HFFc6 (cell line): ENCODE measurements around the gene SLC32A1. TPM values are rescaled to one million over a fixed set of nuclear protein-coding genes. Genes with fewer than 3 reads are reported as not detected.
A peak's percentile ranks its signal among the peaks of the same experiment; 100 is the strongest.

ENCODE experiments used
- DNase-seq: peaks from one replicate; pipeline ENCODE4 v3.0.0-alpha.2; 2018
- H3K27ac Mint-ChIP-seq: 2 replicates; pipeline ENCODE4 v1.8.0; 2020; ENCODE audit warnings: mild to moderate bottlenecking, mixed read lengths
- H3K27me3 Mint-ChIP-seq: 2 replicates; pipeline ENCODE4 v1.8.0; 2021; ENCODE audit warnings: mild to moderate bottlenecking, moderate library complexity, mixed read lengths; ENCODE audit not compliant: insufficient read depth
- H3K36me3 Mint-ChIP-seq: 2 replicates; pipeline ENCODE4 v1.8.0; 2021; ENCODE audit warnings: low read depth, mixed read lengths
- H3K4me1 Mint-ChIP-seq: 2 replicates; pipeline ENCODE4 v1.8.0; 2020; ENCODE audit warnings: low read depth, mixed read lengths
- H3K4me3 Mint-ChIP-seq: 2 replicates; pipeline ENCODE4 v1.8.0; 2020; ENCODE audit warnings: mild to moderate bottlenecking, moderate library complexity, mixed read lengths
- H3K9me3 Mint-ChIP-seq: 2 replicates; pipeline ENCODE4 v1.8.0; 2020; ENCODE audit warnings: mild to moderate bottlenecking, mixed read lengths
- CTCF ChIP-seq: fragments of 200-600 bp; sonication (generic); IDR thresholded peaks from 2 replicates; pipeline ENCODE4 v1.5.0; 2021; ENCODE audit warnings: antibody characterized with exemption, mild to moderate bottlenecking
- total RNA-seq, 6 experiments: library from RNA; stranded (reverse); fragmentation: NEBNext Ultra II Directional; extraction: Animal tissue kit (Norgen Biotek cat#: 25700); gene quantifications; 2 replicates in 1 of 6; 3 replicates in 5 of 6; pipeline ENCODE4 v1.2.3, GENCODE V29; 2021

The SLC32A1 gene
- total RNA-seq, 6 experiments from 2014 or later, result not detected

GRCh38 chr20:38751360-38751976 lies 27.2 kb downstream of the SLC32A1 start:
- peaks cover 13% of the 10 kb centered on the region; the same call in 1 of the 2 replicates for H3K36me3 Mint-ChIP-seq

GRCh38 chr20:38752029-38752428 lies 27.7 kb downstream of the SLC32A1 start:
- no peak for TF ChIP-seq CTCF

More at GRCh38 chr20:38751360-38751976, 27.2 kb downstream of the SLC32A1 start:
- peaks cover 23% of the 10 kb centered on the region for H3K4me1 Mint-ChIP-seq
- peak; percentile 82 for TF ChIP-seq CTCF
- no peaks in the 10 kb centered on the region for H3K9me3 Mint-ChIP-seq
- no peaks in the 10 kb centered on the region for H3K27me3 Mint-ChIP-seq
- no peak overlapping the region for H3K27ac Mint-ChIP-seq
- DNase-seq, result no peak
- H3K4me3 Mint-ChIP-seq, result no peak overlapping the region

GRCh38 chr20:38754924-38755323 lies 30.6 kb downstream of the SLC32A1 start:
- Mint-ChIP-seq H3K27ac (no peak overlapping the region), H3K4me3 (no peak overlapping the region), H3K4me1 (0 out of 2 replicates have a peak, but pooled peaks cover 4% of the 10 kb centered on the region), H3K27me3 (no peaks in the 10 kb centered on the region), H3K36me3 (peaks cover 16% of the 10 kb centered on the region; the same call in 1 of the 2 replicates), H3K9me3 (no peaks in the 10 kb centered on the region)
- no peak for DNase-seq
- TF ChIP-seq CTCF, result no peak

More at GRCh38 chr20:38752029-38752428, 27.7 kb downstream of the SLC32A1 start:
- H3K4me3 Mint-ChIP-seq, result no peak overlapping the region
- DNase-seq, result no peak
- peaks cover 23% of the 10 kb centered on the region for H3K4me1 Mint-ChIP-seq
- H3K27ac Mint-ChIP-seq, result no peak overlapping the region
- no peaks in the 10 kb centered on the region for H3K27me3 Mint-ChIP-seq
- no peaks in the 10 kb centered on the region for H3K9me3 Mint-ChIP-seq
- H3K36me3 Mint-ChIP-seq, result peaks cover 14% of the 10 kb centered on the region; the same call in 1 of the 2 replicates

GRCh38 chr20:38755324-38755910 lies 31.1 kb downstream of the SLC32A1 start:
- no peak for DNase-seq
- Mint-ChIP-seq H3K4me1 (no peaks in the 10 kb centered on the region), H3K27me3 (no peaks in the 10 kb centered on the region), H3K27ac (no peak overlapping the region), H3K36me3 (peaks cover 20% of the 10 kb centered on the region; the same call in 1 of the 2 replicates), H3K9me3 (no peaks in the 10 kb centered on the region), H3K4me3 (no peak overlapping the region)
- no peak for TF ChIP-seq CTCF

GRCh38 chr20:38757145-38757775 lies 33.0 kb downstream of the SLC32A1 start:
- Mint-ChIP-seq H3K36me3 (peaks cover 29% of the 10 kb centered on the region), H3K4me3 (no peak overlapping the region), H3K27me3 (no peaks in the 10 kb centered on the region; the same call in 1 of the 2 replicates), H3K9me3 (no peaks in the 10 kb centered on the region), H3K4me1 (no peaks in the 10 kb centered on the region), H3K27ac (no peak overlapping the region)
- no peak for DNase-seq
- no peak for TF ChIP-seq CTCF
